Sigmoid colon (tissue), 7 donors: ENCODE results near the gene MEGF8. TPM values are rescaled to one million over a fixed set of nuclear protein-coding genes. Genes with fewer than 3 reads are reported as not detected.

ENCODE experiments used
- DNase-seq: peaks from one replicate; pipeline ENCODE4 v3.0.0-alpha.2; 2019
- H3K27ac ChIP-seq, 4 donors: fragments of 200-600 bp; sonication (generic); one replicate each; pipeline ENCODE4 v1.5.1; 2016 to 2019; ENCODE audit warnings: mild to moderate bottlenecking in 1 of 4
- H3K27me3 ChIP-seq, 3 donors: fragments of 200-600 bp; sonication (generic); one replicate each; pipeline ENCODE4 v1.5.1; 2019; ENCODE audit warnings: mild to moderate bottlenecking in 1 of 3
- H3K36me3 ChIP-seq, 4 donors: fragments of 200-600 bp; sonication (generic); one replicate each; pipeline ENCODE4 v1.5.1; 2016 to 2019
- H3K4me1 ChIP-seq, 4 donors: fragments of 200-600 bp; sonication (generic); one replicate each; pipeline ENCODE4 v1.5.1; 2017 to 2019
- H3K4me3 ChIP-seq, 4 donors: fragments of 200-600 bp; sonication (generic); one replicate each; pipeline ENCODE4 v1.5.1; 2017 to 2019; ENCODE audit warnings: mild to moderate bottlenecking in 2 of 4, moderate library complexity in 1 of 4
- H3K9me3 ChIP-seq, 4 donors: fragments of 200-600 bp in 3 of 4; sonication (generic) in 3 of 4; one replicate each; pipeline versions ENCODE4 v1.5.1 to v1.6.1; 2013 to 2019
- CTCF ChIP-seq, 4 experiments: fragments of 450-650 bp in 3 of 4; fragments of 200-600 bp in 1 of 4; IDR thresholded peaks; one replicate each; pipeline ENCODE4 v1.5.1; 2016 to 2019; ENCODE audit warnings: antibody characterized with exemption in 4 of 4, mild to moderate bottlenecking in 3 of 4, moderate library complexity in 2 of 4
- EP300 ChIP-seq, 4 donors: sonication (generic); formaldehyde crosslinking; IDR thresholded peaks; one replicate each; pipeline ENCODE4 v1.6.1; 2017; ENCODE audit warnings: antibody characterized with exemption in 4 of 4
- POLR2A ChIP-seq, 2 donors: fragments of 450-650 bp; IDR thresholded peaks; one replicate each; pipeline ENCODE4 v1.6.1; 2016; ENCODE audit warnings: antibody characterized with exemption in 2 of 2, mild to moderate bottlenecking in 2 of 2, moderate library complexity in 2 of 2
- POLR2AphosphoS5 ChIP-seq, 4 donors: sonication (generic); formaldehyde crosslinking; IDR thresholded peaks; one replicate each; pipeline ENCODE4 v1.6.1; 2017; ENCODE audit warnings: antibody characterized with exemption in 4 of 4
- WGBS, 2 donors: extraction: QIAGEN DNeasy Blood & Tissue Kit; methylation state at CpG; one replicate each; pipeline ENCODE4 v1.1.7; 2013; 5-methylcytosine and 5-hydroxymethylcytosine counted together
- intact Hi-C: fragments of 100-400 bp; cut with DNase I; formaldehyde crosslinking; loops from one replicate; pipeline ENCODE4 v1.15.1; 2023
- polyA plus RNA-seq, 3 donors: library from polyadenylated mRNA; stranded (reverse); fragments of 200-250 nt; gene quantifications; one replicate each; pipeline ENCODE4 v1.2.3, GENCODE V29; 2013
- total RNA-seq, 4 donors: library from RNA; depleted of rRNA; stranded (reverse); fragments of >200 nt; gene quantifications; one replicate each; pipeline ENCODE4 v1.1.0, GENCODE V29; 2016
- donor health status: healthy with polysubstance abuse.
- donor health status: Bipolar disorder and iron deficiency.
- donor health status: healthy.

MEGF8 gene
- total and polyA plus RNA-seq, 7 donors: 1.8 to 21.6 (median 5.9) TPM

DNA sequence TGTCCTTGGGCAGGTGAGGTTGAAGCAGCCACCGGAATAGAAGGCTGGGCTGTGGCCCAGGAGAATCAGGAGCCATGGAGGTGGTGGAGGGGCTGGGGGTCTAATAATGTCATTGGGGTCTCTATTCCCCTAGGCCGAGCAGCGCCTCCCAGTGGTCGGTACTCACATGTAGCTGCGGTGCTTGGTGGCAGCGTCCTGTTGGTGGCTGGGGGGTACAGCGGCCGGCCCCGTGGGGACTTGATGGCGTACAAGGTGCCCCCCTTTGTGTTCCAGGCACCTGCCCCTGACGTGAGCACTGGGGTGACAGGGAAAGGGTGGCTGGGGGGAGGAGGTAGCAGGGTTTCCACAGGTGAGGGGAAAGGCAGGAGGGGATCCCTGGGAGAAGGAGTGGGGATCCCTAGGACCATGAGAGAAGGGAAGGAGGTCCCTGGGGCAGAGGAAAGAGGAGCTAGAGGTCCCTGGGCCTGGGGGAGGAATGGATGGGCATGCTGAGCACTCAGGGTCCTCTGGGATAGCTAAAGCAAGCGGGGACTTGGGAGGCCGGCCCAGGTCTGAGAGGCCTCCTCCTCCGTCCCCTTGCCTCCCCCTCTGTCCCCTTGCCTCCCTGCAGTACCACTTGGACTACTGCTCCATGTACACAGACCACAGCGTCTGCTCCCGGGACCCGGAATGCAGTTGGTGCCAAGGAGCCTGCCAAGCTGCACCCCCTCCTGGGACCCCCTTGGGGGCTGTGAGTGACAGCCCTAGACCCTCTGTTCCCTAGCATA is 18.1 kb downstream of the MEGF8 start:
- intact Hi-C loops: no loop called here
- H3K27me3 ChIP-seq: no peaks in the 10 kb centered on the region
- DNase-seq: no peak
- H3K4me3 ChIP-seq: no peak overlapping the region
- H3K36me3 ChIP-seq: peaks cover 0 to 57% (median 7%) of the 10 kb centered on the region in 4 donors
- no peaks in the 10 kb centered on the region for H3K9me3 ChIP-seq
- no peaks in the 10 kb centered on the region for H3K4me1 ChIP-seq
- no peak overlapping the region for H3K27ac ChIP-seq
- 92 to 95% methylated on average over 17 of the region's 17 CpGs for WGBS, 2 donors
- TF ChIP-seq CTCF (IDR thresholded peaks at IDR 0.05): no peak
- no peak for TF ChIP-seq POLR2AphosphoS5 (IDR thresholded peaks at IDR 0.05)
- TF ChIP-seq POLR2A (IDR thresholded peaks at IDR 0.05): no peak
- no peak for TF ChIP-seq EP300 (IDR thresholded peaks at IDR 0.05)

DNA sequence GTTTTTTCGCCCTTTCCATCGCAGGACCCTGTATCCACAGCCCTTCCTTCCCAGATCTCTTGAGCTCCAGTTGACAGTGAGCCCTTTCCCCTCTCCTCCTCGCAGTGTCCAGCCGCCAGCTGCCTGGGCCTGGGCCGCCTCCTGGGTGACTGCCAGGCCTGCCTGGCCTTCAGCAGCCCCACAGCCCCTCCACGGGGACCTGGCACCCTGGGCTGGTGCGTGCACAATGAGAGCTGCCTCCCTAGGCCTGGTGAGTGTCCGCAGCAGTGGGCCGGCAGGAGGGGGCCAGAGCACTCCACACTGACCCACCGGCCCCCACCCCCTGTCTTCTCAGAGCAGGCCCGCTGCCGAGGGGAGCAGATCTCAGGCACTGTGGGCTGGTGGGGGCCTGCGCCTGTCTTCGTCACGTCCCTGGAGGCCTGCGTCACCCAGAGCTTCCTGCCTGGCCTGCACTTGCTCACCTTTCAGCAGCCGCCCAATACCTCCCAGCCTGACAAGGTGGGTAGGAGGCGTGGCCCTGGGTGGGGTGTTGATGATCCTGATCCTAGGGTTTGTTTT is 19.0 kb downstream of the MEGF8 start:
- Histone ChIP-seq H3K27ac (no peak overlapping the region), H3K36me3 (peaks cover 0 to 58% (median 9%) of the 10 kb centered on the region in 4 donors), H3K4me3 (no peak overlapping the region), H3K4me1 (no peaks in the 10 kb centered on the region), H3K27me3 (no peaks in the 10 kb centered on the region), H3K9me3 (no peaks in the 10 kb centered on the region)
- intact Hi-C loops: no loop called here
- TF ChIP-seq CTCF (IDR thresholded peaks at IDR 0.05): no peak
- TF ChIP-seq EP300 (IDR thresholded peaks at IDR 0.05): no peak
- no peak for TF ChIP-seq POLR2AphosphoS5 (IDR thresholded peaks at IDR 0.05)
- TF ChIP-seq POLR2A (IDR thresholded peaks at IDR 0.05): no peak
- no peak for DNase-seq
- WGBS, 2 donors: 91 to 94% methylated on average over 18 of the region's 18 CpGs

DNA sequence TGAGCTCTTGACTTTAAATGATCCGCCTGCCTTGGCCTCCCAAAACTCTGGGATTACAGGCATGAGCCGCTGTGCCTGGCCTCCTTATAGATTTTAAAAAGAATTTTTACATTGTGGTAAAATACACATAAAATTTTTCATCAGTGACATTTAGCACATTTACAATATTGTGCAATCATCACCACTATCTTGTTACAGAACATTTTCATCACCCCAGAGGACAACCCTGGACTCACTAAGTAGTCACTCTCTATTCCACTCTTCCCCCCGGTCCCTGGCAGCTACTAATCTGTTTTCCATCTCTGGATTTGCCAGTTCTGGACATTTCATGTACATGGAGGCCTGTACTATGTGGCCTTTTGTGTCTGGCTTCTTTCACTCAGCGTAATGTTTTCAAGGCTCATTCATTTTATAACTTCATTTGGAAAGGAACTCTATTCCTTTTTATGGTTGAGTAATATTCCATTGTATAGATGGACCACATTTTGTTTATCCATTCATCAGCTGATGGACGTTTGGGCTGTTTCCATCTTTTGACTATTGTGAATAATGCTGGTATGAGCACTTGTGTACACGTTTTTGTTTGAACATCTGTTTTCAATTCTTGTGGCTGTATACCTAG is 19.9 kb downstream of the MEGF8 start:
- peaks cover 0 to 52% (median 9%) of the 10 kb centered on the region in 4 donors for H3K36me3 ChIP-seq
- H3K4me1 ChIP-seq: no peaks in the 10 kb centered on the region
- no peaks in the 10 kb centered on the region for H3K27me3 ChIP-seq
- no peak overlapping the region for H3K4me3 ChIP-seq
- intact Hi-C loops: no loop called here
- no peak for DNase-seq
- TF ChIP-seq POLR2AphosphoS5 (IDR thresholded peaks at IDR 0.05): no peak
- TF ChIP-seq POLR2A (IDR thresholded peaks at IDR 0.05): no peak
- TF ChIP-seq EP300 (IDR thresholded peaks at IDR 0.05): no peak
- no peak for TF ChIP-seq CTCF (IDR thresholded peaks at IDR 0.05)
- no peak overlapping the region for H3K27ac ChIP-seq
- WGBS, 2 donors: 88 to 92% methylated on average over 6 of the region's 6 CpGs
- no peaks in the 10 kb centered on the region for H3K9me3 ChIP-seq

DNA sequence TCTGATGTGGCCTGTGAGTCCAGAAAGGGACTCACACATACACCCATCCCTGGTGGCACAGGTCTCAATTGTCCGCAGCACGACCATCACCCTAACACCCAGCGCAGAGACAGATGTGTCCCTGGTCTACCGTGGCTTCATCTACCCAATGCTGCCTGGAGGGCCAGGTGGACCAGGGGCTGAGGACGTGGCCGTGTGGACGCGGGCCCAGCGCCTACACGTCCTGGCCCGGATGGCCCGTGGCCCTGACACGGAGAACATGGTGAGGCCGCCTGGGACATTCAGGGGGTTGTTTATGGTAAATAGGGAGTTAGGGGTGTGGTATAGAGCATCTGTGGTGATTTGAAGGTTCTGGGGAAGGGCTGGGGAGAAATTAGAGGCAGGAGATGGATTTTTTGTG is 22.8 kb downstream of the MEGF8 start:
- TF ChIP-seq POLR2AphosphoS5 (IDR thresholded peaks at IDR 0.05): no peak
- no peak for TF ChIP-seq EP300 (IDR thresholded peaks at IDR 0.05)
- no peak for TF ChIP-seq POLR2A (IDR thresholded peaks at IDR 0.05)
- intact Hi-C loops: no loop called here
- 96% methylated on average over 14 of the region's 14 CpGs for WGBS, 2 donors
- DNase-seq: no peak
- H3K27me3 ChIP-seq: no peaks in the 10 kb centered on the region
- no peaks in the 10 kb centered on the region for H3K4me1 ChIP-seq
- H3K9me3 ChIP-seq: no peaks in the 10 kb centered on the region
- H3K36me3 ChIP-seq: peaks cover 0 to 62% (median 10%) of the 10 kb centered on the region in 4 donors
- H3K27ac ChIP-seq: no peak overlapping the region
- no peak overlapping the region for H3K4me3 ChIP-seq

DNA sequence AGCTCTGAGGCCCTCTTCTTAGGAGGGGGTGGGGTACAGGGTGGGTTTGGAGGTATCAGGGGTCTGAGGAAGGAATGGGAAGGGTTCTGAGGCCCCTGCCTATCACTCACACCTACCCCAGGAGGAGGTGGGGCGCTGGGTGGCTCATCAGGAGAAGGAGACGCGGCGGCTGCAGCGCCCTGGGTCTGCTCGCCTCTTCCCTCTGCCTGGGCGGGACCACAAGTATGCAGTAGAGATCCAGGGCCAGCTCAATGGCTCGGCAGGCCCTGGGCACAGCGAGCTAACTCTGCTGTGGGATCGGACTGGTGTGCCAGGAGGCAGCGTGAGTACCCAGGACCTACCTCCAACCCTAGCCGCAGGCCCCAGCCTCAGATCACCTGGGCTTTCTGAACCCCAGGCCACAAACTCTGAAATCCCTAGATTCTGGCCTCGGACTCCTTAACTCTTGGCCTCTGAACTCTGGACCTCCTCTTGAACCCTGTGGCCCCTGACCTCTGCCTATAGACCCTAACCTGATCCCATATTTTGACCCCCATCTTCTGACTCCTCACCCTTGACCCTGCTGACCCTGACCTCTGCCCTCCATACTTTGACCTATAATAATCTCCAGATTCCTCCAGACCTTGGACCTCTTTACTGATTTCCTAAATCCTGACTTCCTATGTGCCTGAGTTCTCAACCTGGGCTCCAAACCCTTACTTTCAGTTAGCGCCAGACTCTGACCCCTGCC is 24.1 kb downstream of the MEGF8 start:
- Histone ChIP-seq H3K4me3 (no peak overlapping the region), H3K27ac (no peak overlapping the region), H3K27me3 (no peaks in the 10 kb centered on the region), H3K36me3 (peaks cover 10 to 62% (median 12%) of the 10 kb centered on the region in 4 donors), H3K9me3 (no peaks in the 10 kb centered on the region), H3K4me1 (no peaks in the 10 kb centered on the region)
- TF ChIP-seq POLR2A (IDR thresholded peaks at IDR 0.05): no peak
- TF ChIP-seq CTCF (IDR thresholded peaks at IDR 0.05): no peak
- no peak for TF ChIP-seq POLR2AphosphoS5 (IDR thresholded peaks at IDR 0.05)
- no peak for TF ChIP-seq EP300 (IDR thresholded peaks at IDR 0.05)
- no peak for DNase-seq
- intact Hi-C loops: no loop called here
- 96% methylated on average over 14 of the region's 14 CpGs for WGBS, 2 donors
